NOMO-1 (cell line): ENCODE measurements around the gene COX6A2.

Source experiments
- DNase-seq, 2 experiments: peaks; one replicate each; lab custom pipeline; 2025; ENCODE audit not compliant: unreplicated experiment in 2 of 2; lab: John Stamatoyannopoulos, UW

Gene COX6A2

GRCh38 chr16:31428279-31428597, at the start of gene COX6A2:
COX6A2 (minus strand) TSS chr16:31428360; CDS start chr16:31428325, 35 bp downstream.
- DNase-seq: no peak

DNA sequence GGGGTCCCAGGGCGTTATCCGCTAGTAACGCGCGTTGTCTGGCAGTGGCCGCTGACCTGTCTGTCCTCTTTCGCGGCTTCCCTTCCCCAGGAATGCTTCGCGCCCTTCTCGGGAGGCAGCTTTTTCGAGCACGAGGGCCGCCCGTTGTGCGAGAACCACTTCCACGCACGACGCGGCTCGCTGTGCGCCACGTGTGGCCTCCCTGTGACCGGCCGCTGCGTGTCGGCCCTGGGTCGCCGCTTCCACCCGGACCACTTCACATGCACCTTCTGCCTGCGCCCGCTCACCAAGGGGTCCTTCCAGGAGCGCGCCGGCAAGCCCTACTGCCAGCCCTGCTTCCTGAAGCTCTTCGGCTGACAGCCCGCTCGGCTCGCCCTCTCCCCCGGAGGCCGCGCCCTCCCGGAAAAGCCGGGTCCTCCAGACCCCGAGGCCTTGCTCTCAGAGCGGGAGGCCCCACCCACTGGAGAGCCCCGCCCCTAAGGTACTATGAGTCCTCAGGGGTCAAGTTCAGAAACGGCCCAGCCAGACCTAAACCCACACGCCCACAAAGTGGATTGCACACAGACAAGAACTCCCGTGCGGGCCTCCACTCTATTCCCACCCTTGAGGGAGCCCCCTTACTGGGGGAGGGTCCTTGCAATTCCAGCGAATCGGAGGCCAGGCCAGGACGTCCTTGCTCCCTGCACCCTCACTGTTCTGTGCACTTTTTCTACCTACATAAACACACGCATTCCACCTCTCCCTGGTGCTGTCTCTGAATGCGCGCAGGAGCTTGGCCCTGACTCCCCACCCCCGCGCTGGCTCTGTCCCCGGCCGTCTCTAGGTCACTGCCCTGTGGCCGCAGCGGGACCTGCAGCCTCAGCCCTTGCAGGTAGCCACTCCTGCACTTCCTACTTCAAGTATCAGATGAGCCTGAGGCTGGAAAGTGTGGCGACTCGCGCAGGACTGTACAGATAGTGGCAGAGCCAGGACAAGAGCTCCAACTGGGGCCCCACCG, 49.4 kb upstream of the COX6A2 start:
- DNase-seq: peak; percentile 63 to 70

DNA sequence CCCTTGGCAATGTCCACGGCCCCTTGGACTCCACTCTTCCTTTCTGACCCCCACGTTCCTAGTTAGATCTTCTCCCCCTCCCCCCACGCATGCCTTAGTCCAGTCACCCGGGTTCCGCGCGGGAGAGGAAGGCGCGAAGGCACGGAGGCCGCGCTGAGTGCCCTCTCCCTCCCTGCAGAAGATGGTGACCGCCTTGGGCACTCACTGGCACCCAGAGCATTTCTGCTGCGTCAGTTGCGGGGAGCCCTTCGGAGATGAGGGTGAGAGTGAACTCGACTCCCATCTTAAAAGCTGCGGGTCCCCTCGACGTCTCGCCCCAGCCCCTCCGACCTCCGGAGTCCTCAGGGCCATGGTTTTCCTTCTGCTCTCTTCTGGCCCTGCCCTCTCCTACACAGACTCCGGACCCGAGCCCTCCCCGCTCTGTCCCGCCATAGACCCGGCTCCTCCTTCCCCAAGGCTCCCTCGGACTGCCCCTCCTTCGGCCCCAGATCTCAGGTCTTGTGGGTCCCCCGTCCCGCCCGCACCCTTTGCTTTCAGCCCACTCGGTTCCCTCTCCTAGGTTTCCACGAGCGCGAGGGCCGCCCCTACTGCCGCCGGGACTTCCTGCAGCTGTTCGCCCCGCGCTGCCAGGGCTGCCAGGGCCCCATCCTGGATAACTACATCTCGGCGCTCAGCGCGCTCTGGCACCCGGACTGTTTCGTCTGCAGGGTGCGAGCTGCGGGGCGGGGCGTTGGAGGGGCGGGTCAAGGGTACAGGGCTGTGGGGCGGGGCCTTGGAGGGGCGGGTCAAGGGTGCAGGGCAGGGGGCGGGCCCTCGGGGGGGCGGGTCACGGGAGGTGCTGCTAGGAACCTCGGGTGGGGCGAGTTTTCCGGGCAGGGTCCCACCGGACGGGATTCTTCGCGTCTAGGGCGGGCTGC, 48.4 kb upstream of the COX6A2 start:
- peak; percentile 68 to 77 for DNase-seq

GRCh38 chr16:31475946-31476302, 47.8 kb upstream of the COX6A2 start:
- DNase-seq: no peak

DNA sequence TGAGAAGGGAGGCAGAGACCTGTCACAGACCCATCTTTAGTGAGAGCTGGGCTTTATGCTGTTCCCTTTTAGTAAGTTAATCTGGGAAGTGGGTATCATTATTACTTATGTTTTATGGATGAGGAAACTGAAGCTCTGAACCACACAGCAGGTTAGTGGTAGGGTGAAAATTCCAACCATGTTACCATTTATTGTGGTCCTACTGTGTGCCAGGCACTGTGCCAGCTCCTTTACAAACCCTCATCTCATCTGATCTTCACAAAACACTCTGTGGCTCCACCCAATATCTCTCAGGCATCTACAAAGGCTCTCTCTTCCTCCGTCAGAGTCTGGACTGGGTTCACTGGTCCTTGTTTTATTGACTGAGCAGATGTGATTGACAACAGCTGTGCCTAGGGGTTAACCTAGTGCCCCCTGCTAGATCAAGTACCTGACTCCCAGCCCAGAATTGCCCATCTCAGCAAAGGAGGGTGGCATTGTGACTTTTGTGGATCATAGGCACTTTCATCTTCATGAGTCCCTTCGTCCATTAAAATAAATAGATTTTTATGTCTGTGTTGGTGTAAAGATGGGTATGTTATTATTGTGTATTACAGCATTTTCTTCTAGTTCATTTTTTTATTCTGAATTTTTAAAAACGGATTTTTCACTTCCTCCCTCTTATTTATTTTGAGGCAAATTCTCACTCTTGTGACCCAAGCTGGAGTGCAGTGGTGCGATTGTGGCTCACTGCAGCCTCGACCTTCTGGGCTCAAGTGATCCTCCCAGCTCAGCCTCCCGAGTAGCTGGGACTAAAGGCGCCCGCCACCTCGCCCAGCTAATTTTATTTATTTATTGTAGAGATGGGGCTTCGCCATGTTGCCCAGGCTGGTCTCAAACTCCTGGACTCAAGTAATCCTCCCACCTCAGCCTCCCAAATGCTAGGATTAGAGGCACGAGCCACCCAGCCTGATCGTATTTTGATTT, 46.9 kb upstream of the COX6A2 start:
- DNase-seq: no peak

GRCh38 chr16:31474173-31474714, 46.1 kb upstream of the COX6A2 start:
- no peak for DNase-seq

DNA sequence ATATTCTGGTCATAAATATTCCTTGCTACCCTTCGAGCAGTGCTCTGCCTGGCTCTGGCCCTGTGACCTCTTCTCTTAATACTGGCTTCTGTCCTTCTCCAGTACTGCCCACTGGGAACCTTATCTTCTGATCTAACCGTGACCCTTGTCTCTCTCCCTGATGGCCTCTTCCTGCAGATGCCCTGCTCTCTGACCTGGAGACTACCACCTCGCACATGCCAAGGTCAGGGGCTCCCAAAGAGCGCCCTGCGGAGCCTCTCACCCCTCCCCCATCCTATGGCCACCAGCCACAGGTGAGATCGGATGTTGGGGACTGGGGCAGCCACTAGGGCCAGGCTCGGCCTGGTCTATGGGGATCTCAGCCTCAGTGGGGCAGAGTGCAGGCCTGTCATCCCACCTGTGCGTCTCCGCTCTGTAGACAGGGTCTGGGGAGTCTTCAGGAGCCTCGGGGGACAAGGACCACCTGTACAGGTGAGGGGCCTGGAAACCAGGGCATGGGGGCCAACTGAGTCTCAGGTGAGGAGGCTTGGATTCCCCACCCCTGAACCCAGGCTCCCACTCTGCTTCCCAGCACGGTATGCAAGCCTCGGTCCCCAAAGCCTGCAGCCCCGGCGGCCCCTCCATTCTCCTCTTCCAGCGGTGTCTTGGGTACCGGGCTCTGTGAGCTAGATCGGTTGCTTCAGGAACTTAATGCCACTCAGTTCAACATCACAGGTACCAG, 45.3 kb upstream of the COX6A2 start:
- DNase-seq: no peak

DNA sequence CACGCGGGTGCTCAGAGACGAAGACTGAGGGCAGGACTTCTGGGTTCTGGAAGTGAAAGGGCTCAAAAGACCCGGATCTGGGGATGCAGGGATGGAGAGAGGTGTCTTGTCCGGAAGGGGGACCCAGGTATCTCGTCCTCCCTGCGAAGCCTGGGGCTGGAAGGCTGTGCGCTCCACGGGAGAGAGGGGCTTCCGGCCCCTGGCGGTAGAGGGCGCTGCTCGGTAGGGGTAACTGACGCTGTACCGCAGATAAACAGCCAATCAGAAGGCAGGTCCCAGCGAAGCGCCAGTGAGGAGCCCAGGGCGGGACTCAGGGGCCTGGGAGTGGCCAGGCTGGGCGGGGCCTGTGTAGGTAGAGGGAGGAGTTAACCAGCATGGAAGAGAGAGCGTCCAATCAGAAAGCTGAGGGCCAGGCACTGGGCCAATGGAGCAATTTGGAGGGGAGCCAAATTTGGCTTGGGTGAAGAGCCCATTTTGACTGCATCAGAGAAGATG, 44.6 kb upstream of the COX6A2 start:
- DNase-seq: no peak

GRCh38 chr16:31471875-31472708, 43.9 kb upstream of the COX6A2 start, which contains the start of gene TGFB1I1:
TGFB1I1 (plus strand) TSS chr16:31472152; CDS start chr16:31472189, 37 bp downstream.
- no peak for DNase-seq

- DNase-seq: no peak
These were observed 43.2 kb upstream of the COX6A2 start for GRCh38 chr16:31471241-31471874.

- no peak for DNase-seq
These were observed 42.5 kb upstream of the COX6A2 start for GRCh38 chr16:31470615-31471014.

- no peak for DNase-seq
These were observed 39.7 kb upstream of the COX6A2 start for GRCh38 chr16:31467858-31468257.

DNA sequence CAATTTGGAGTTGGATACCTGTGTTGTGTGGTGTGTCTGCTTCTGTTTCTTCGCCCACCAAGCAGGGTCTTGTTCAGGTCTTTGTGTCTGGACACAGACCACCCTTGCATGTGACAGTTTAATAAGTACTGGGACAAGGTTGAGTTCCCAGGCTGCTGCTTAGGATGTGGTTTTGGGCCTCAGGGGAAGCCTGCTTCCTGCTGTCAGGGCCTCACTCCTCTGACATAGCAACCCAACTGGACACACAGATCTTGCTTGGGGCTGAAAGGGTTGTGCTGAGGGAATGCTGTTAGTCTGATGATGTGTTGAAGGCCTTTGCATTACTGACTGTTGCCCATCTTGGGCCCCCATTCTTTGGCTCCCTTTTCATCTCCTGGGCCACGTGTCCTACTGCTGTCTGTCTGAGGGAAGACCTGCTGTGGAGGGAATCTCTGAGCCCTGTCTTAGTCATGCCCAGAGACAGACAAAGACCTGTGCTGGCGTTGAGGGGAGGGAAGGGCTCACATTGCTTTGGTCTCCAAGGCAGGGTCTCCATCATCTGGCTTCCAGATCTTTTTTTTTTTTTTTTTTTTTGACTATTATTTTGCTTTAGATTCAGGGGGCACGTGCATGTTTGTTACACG, 39.1 kb upstream of the COX6A2 start:
- DNase-seq: no peak

- no peak for DNase-seq
These were observed 38.3 kb upstream of the COX6A2 start for GRCh38 chr16:31466381-31466841.

- DNase-seq: no peak
These were observed 37.7 kb upstream of the COX6A2 start for GRCh38 chr16:31465788-31466370.

DNA sequence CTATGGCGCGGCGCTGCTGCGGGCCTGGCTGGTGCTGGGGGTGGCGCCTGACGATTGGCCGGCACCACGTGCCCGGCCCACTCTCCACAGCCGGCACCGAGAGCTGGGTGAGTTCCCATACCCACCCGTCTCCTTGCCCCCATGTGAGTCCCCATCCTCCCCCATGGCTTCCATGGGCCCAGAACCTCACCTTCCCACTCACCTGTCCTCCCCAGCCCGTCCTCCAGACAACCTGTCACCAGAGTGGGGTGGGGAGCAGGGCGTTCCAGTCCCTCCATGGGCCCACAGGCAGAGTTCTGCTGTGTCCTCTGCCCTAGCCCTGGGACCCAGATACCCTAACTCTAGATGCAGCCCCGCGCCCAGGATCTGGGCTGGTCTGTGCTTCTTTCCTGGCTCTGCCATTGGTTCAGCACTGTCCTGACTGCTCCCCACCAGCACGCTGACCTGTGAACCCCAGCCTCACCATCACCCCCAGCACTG, 36.7 kb upstream of the COX6A2 start:
- no peak for DNase-seq

- DNase-seq: no peak
These were observed 36.2 kb upstream of the COX6A2 start for GRCh38 chr16:31464348-31464769.
